KG1 (cell line): ENCODE results near the gene SFTPA1.
"Not testable (repeated sequence)": the region's sequence is repeated elsewhere in the genome, so short reads cannot be mapped to it uniquely, and the experiment has no call there.

Source experiments
- DNase-seq: peaks from one replicate; lab custom pipeline; 2025; lab: John Stamatoyannopoulos, UW

The SFTPA1 gene

GRCh38 chr10:79611193-79611976 is 646 bp downstream of the SFTPA1 start:
- not testable (repeated sequence) for DNase-seq

- DNase-seq = no peak
These were observed 4.8 kb downstream of the SFTPA1 start for GRCh38 chr10:79615577-79615976.

GRCh38 chr10:79616164-79616563 is 5.4 kb downstream of the SFTPA1 start:
- DNase-seq = no peak

GRCh38 chr10:79623663-79624062 is 12.9 kb downstream of the SFTPA1 start:
- not testable (repeated sequence) for DNase-seq

GRCh38 chr10:79627075-79627474 is 16.3 kb downstream of the SFTPA1 start:
- DNase-seq = no peak

GRCh38 chr10:79628083-79628482 is 17.3 kb downstream of the SFTPA1 start:
- no peak for DNase-seq

GRCh38 chr10:79628988-79629954 is 18.5 kb downstream of the SFTPA1 start:
- DNase-seq = no peak

GRCh38 chr10:79629955-79630327 is 19.2 kb downstream of the SFTPA1 start:
- no peak for DNase-seq

- DNase-seq = not testable (repeated sequence)
These were observed 26.0 kb downstream of the SFTPA1 start for GRCh38 chr10:79636654-79637199.

GRCh38 chr10:79638318-79638717 is 27.6 kb downstream of the SFTPA1 start:
- DNase-seq = no peak

- DNase-seq = not testable (repeated sequence)
These were observed 42.0 kb downstream of the SFTPA1 start for GRCh38 chr10:79652695-79653094.

- not testable (repeated sequence) for DNase-seq
These were observed 52.5 kb downstream of the SFTPA1 start for GRCh38 chr10:79663287-79663686.

- not testable (repeated sequence) for DNase-seq
These were observed 53.9 kb downstream of the SFTPA1 start for GRCh38 chr10:79664686-79665085.
